GM18870 (cell line): ENCODE measurements around the gene HEPACAM.

Experiments
- ATAC-seq: cut with Tn5 transposase; IDR thresholded peaks from one replicate; pipeline ENCODE4 v1.9.1; 2021; ENCODE audit warnings: moderate library complexity; ENCODE audit not compliant: unreplicated experiment

The HEPACAM gene

DNA sequence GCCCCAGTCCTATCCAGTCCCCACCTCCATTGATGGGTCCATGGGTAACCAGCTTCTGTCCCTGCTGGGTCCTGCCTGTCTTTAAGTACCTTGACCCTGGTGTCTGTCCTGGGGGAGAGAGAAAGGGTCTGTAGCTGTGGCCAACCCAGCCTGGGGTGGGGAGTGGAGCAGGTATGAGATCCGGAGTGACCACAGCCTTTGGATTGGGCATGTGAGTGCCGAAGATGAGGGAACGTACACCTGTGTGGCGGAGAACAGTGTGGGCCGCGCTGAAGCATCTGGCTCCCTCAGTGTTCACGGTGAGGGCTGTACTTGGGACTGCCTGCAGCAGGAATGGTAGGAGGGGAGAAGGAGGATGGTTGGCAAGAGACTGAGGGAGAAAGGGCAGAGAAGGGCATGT is 65.4 kb downstream of the HEPACAM start:
- no peak for ATAC-seq

DNA sequence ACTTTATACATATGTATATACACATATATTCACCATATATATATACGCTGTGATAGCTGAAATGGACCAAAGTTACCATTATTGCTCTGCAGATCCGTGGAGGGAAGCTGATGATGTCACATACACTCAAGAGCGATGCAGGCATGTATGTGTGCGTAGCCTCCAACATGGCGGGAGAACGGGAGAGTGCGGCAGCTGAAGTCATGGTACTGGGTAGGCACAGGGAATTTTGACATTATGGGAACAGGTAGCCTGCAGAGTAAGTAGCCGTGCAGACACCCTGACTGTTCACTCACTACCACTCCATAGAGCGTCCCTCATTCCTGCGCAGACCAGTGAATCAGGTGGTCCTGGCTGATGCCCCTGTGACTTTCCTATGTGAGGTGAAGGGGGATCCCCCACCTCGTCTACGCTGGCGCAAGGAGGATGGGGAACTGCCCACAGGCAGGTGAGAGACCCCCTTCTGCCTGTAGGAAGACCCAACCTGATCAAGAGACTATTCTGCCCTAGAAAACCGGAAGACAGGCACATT is 65.9 kb downstream of the HEPACAM start:
- ATAC-seq, result no peak

DNA sequence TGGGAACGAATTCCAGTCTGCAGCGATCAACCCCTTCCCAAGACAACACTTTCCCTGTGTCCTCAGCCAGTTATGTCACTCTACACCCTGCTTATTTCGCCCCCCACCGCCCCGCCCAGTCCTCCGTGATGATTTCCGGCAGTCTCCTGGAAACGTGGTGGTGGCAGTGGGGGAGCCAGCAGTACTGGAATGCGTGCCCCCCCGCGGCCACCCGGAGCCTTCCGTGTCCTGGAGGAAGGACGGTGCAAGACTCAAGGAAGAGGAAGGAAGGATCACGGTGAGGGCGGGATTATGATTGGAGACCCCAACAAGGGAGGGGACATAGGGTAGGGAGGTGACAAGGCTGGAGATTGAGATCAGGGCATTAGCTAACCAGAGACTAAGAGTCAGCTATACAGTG is 66.5 kb downstream of the HEPACAM start:
- no peak for ATAC-seq
